Testis (tissue), 2 donors: ENCODE measurements around the gene ALG12.

ENCODE experiments used
- POLR2A ChIP-seq: fragments of 450-650 bp; IDR thresholded peaks from one replicate; pipeline ENCODE4 v1.6.1; 2017; ENCODE audit warnings: antibody characterized with exemption, mild to moderate bottlenecking, moderate library complexity
- TF ChIP-seq, protein P1 (sequence below), 3 experiments: fragments of 450-650 bp in 2 of 3; fragments of 200-600 bp in 1 of 3; sonication (generic) in 1 of 3; IDR thresholded peaks; one replicate each; pipeline ENCODE4 v1.5.1; 2016 to 2019; ENCODE audit warnings: antibody characterized with exemption in 3 of 3, mild to moderate bottlenecking in 2 of 3, moderate library complexity in 1 of 3

DNA sequence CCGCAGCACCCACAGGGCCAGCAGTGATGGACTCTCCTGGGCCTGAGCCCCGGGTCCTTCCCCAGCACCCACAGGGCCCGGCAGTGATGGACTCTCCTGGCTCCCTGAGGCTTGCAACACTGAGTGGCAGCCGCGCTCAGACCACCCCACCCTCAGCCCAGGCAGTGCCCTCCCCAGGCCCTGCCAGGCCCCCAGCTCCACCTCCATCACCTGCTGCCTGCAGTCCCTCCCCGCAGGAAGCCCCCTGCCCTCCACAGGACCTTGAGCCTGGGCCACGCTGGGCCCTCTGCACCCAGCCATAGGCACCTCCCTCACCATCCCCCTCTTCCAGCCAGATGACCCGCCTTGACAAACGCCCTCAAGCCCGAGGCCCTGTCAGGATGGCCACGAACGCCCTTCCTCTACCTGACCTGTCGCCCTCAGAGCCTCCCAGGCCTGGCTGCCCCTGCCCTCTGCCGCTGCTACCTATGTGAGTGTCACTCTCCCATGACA, 11.4 kb downstream of the ALG12 start:
- no peak for TF ChIP-seq POLR2A
- TF ChIP-seq, protein P1, sequence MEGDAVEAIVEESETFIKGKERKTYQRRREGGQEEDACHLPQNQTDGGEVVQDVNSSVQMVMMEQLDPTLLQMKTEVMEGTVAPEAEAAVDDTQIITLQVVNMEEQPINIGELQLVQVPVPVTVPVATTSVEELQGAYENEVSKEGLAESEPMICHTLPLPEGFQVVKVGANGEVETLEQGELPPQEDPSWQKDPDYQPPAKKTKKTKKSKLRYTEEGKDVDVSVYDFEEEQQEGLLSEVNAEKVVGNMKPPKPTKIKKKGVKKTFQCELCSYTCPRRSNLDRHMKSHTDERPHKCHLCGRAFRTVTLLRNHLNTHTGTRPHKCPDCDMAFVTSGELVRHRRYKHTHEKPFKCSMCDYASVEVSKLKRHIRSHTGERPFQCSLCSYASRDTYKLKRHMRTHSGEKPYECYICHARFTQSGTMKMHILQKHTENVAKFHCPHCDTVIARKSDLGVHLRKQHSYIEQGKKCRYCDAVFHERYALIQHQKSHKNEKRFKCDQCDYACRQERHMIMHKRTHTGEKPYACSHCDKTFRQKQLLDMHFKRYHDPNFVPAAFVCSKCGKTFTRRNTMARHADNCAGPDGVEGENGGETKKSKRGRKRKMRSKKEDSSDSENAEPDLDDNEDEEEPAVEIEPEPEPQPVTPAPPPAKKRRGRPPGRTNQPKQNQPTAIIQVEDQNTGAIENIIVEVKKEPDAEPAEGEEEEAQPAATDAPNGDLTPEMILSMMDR (IDR thresholded peaks at IDR 0.05), result no peak
